Transverse colon (tissue), 4 donors: Measurements from ENCODE around the gene ZNF783. TPM values are rescaled to one million over a fixed set of nuclear protein-coding genes. Genes with fewer than 3 reads are reported as not detected.

Experiments
- DNase-seq: peaks from one replicate; pipeline ENCODE4 v3.0.0-alpha.2; 2019
- H3K27ac ChIP-seq, 4 donors: fragments of 200-600 bp; sonication (generic); 2 replicates each; pipeline ENCODE4 v1.5.1; 2016 to 2018; ENCODE audit warnings: inconsistent platforms in 4 of 4
- H3K27me3 ChIP-seq: fragments of 200-600 bp; sonication (generic); 2 replicates; pipeline ENCODE4 v1.5.1; 2017; ENCODE audit warnings: inconsistent platforms
- H3K36me3 ChIP-seq, 4 donors: fragments of 200-600 bp; sonication (generic); 2 replicates each; pipeline ENCODE4 v1.5.1; 2017 to 2019; ENCODE audit warnings: inconsistent platforms in 4 of 4
- H3K4me1 ChIP-seq, 4 donors: fragments of 200-600 bp; sonication (generic); 2 replicates each; pipeline ENCODE4 v1.5.1; 2017 to 2020; ENCODE audit warnings: inconsistent platforms in 4 of 4
- H3K4me3 ChIP-seq, 4 donors: fragments of 200-600 bp; sonication (generic); 1 replicate in 1 of 4; 2 replicates in 3 of 4; pipeline versions ENCODE4 v1.5.1 to v1.6.1; 2017 to 2019; ENCODE audit warnings: inconsistent platforms in 4 of 4
- H3K9me3 ChIP-seq, 2 donors: fragments of 200-600 bp; sonication (generic); 2 replicates each; pipeline ENCODE4 v1.5.1; 2017 to 2019; ENCODE audit warnings: inconsistent platforms in 2 of 2
- CTCF ChIP-seq, 5 experiments: fragments of 200-600 bp in 3 of 5; fragments of 450-650 bp in 2 of 5; sonication (generic) in 3 of 5; IDR thresholded peaks; 1 replicate in 2 of 5; 2 replicates in 3 of 5; pipeline ENCODE4 v1.5.1; 2016 to 2017; ENCODE audit warnings: antibody characterized with exemption in 5 of 5, inconsistent platforms in 3 of 5, mild to moderate bottlenecking in 2 of 5, moderate library complexity in 1 of 5
- EP300 ChIP-seq: sonication (generic); formaldehyde crosslinking; IDR thresholded peaks from one replicate; pipeline ENCODE4 v1.6.1; 2017; ENCODE audit warnings: antibody characterized with exemption, low read depth
- POLR2A ChIP-seq: fragments of 450-650 bp; IDR thresholded peaks from one replicate; pipeline ENCODE4 v1.6.1; 2016; ENCODE audit warnings: antibody characterized with exemption, mild to moderate bottlenecking, moderate library complexity
- POLR2AphosphoS5 ChIP-seq, 3 donors: sonication (generic); formaldehyde crosslinking; IDR thresholded peaks; one replicate each; pipeline ENCODE4 v1.6.1; 2016; ENCODE audit warnings: antibody characterized with exemption in 3 of 3
- WGBS, 2 donors: methylation state at CpG; one replicate each; pipeline ENCODE4 v1.1.5; 2018; ENCODE audit warnings: low coverage in 1 of 2; 5-methylcytosine and 5-hydroxymethylcytosine counted together
- in situ Hi-C, 4 donors: fragments of 200-750 bp; cut with MboI; loops; one replicate each; pipeline versions ENCODE4 v1.15.0 to v1.15.1; 2017; ENCODE audit warnings: low sequenced_read_pairs in 3 of 4, low pct_ligation_motif_present in 1 of 4, low pct_unique_long_range_greater_than_20kb in 1 of 4
- intact Hi-C: fragments of 100-400 bp; cut with DNase I; formaldehyde crosslinking; loops from one replicate; pipeline ENCODE4 v1.15.1; 2023; ENCODE audit warnings: low total_unique reads
- total RNA-seq, 4 donors: library from RNA; depleted of rRNA; stranded (reverse); fragments of >200 nt; gene quantifications; one replicate each; pipeline ENCODE4 v1.1.0, GENCODE V29; 2016

The ZNF783 gene
- total RNA-seq, 4 donors from 2014 or later, result 9.0 to 28.7 (median 17.9) TPM

- 86% methylated on average over 4 of the region's 4 CpGs for WGBS, 2 donors
- intact Hi-C loops (no loop called here), in situ Hi-C loops (loop anchor here in 1 of 4 donors (25.0 kb wide), 1 partner anchor 205 kb away; no protein-coding TSS in a partner anchor)
Observed at GRCh38 chr7:149306854-149307253, 44.9 kb downstream of the ZNF783 start.

GRCh38 chr7:149307775-149308501 lies 45.9 kb downstream of the ZNF783 start:
- Histone ChIP-seq H3K4me1 (no peaks in the 10 kb centered on the region), H3K36me3 (no peaks in the 10 kb centered on the region), H3K9me3 (no peaks in the 10 kb centered on the region), H3K27ac (no peak overlapping the region), H3K4me3 (no peak overlapping the region), H3K27me3 (no peaks in the 10 kb centered on the region)
- intact Hi-C loops (no loop called here), in situ Hi-C loops (loop anchor here in 1 of 4 donors (25.0 kb wide), 1 partner anchor 204 kb away; no protein-coding TSS in a partner anchor)
- TF ChIP-seq POLR2AphosphoS5 (IDR thresholded peaks at IDR 0.05) (no peak), POLR2A (no peak), CTCF (IDR thresholded peaks at IDR 0.05) (no peak), EP300 (no peak)
- no peak for DNase-seq
- WGBS, 2 donors, result 92% methylated on average over 16 of the region's 16 CpGs; no CpG with 5 or more reads in 1 of the 2 donors

More at GRCh38 chr7:149306854-149307253, 44.9 kb downstream of the ZNF783 start:
- Histone ChIP-seq H3K4me1 (no peaks in the 10 kb centered on the region), H3K27ac (no peak overlapping the region), H3K9me3 (no peaks in the 10 kb centered on the region), H3K4me3 (no peak overlapping the region), H3K27me3 (no peaks in the 10 kb centered on the region), H3K36me3 (no peaks in the 10 kb centered on the region)
- TF ChIP-seq CTCF (IDR thresholded peaks at IDR 0.05), result no peak
- no peak for TF ChIP-seq POLR2AphosphoS5 (IDR thresholded peaks at IDR 0.05)
- TF ChIP-seq POLR2A, result no peak
- no peak for TF ChIP-seq EP300
- DNase-seq, result no peak

GRCh38 chr7:149310113-149310836 lies 48.3 kb downstream of the ZNF783 start:
- in situ Hi-C loops, result loop anchor here in 1 of 4 donors (25.0 kb wide), 1 partner anchor 202 kb away; no protein-coding TSS in a partner anchor
- no peak for DNase-seq

More at GRCh38 chr7:149310113-149310836, 48.3 kb downstream of the ZNF783 start:
- H3K4me1 ChIP-seq, result no peaks in the 10 kb centered on the region
- no peaks in the 10 kb centered on the region for H3K9me3 ChIP-seq
- no peak overlapping the region for H3K27ac ChIP-seq
- TF ChIP-seq EP300 (no peak), CTCF (IDR thresholded peaks at IDR 0.05) (peak; percentile 33 to 62 (median 46))
- H3K27me3 ChIP-seq, result no peaks in the 10 kb centered on the region
- no peak overlapping the region for H3K4me3 ChIP-seq
- intact Hi-C loops, result no loop called here
- 96 to 97% methylated on average over 3 of the region's 3 CpGs for WGBS, 2 donors
- no peaks in the 10 kb centered on the region for H3K36me3 ChIP-seq
